ENCODE data around the gene PLEKHA5. TPM values are rescaled to one million over a fixed set of nuclear protein-coding genes. Genes with fewer than 3 reads are reported as not detected.
A peak's percentile ranks its signal among the peaks of the same experiment; 100 is the strongest.

The PLEKHA5 gene
- total RNA-seq, 1 donor from 2014 or later: 68.6 TPM

DNA sequence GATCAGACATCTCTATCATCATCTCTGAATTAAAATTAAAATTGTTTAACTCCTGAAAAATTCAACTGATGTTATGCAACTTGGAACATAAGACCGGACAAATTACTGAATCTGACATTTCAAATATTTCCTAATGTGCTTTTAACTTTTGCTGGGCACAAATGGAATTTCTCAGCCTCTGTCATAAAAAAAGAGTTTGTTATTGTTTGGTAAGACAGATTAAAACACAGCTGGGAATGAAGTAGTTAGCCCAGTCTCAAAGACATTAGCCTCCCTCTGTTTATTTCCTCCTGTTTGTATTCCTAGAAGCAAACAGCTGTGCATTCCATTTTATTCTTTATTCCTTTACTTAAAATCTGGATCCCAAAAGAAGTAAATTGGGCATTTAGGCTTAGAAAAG lies 29.4 kb downstream of the PLEKHA5 start:
- TF ChIP-seq, protein P1, sequence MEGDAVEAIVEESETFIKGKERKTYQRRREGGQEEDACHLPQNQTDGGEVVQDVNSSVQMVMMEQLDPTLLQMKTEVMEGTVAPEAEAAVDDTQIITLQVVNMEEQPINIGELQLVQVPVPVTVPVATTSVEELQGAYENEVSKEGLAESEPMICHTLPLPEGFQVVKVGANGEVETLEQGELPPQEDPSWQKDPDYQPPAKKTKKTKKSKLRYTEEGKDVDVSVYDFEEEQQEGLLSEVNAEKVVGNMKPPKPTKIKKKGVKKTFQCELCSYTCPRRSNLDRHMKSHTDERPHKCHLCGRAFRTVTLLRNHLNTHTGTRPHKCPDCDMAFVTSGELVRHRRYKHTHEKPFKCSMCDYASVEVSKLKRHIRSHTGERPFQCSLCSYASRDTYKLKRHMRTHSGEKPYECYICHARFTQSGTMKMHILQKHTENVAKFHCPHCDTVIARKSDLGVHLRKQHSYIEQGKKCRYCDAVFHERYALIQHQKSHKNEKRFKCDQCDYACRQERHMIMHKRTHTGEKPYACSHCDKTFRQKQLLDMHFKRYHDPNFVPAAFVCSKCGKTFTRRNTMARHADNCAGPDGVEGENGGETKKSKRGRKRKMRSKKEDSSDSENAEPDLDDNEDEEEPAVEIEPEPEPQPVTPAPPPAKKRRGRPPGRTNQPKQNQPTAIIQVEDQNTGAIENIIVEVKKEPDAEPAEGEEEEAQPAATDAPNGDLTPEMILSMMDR (conservative IDR thresholded peaks at IDR 0.05): no peak
- H3K27ac Mint-ChIP-seq: no peak overlapping the region
- H3K4me3 Mint-ChIP-seq: no peak overlapping the region
- peaks cover 7% of the 10 kb centered on the region for H3K9me3 Mint-ChIP-seq
- no peak for DNase-seq (ENCODE audit: extremely low spot score, unreplicated experiment)
- H3K27me3 Mint-ChIP-seq: no peaks in the 10 kb centered on the region
- H3K4me1 Mint-ChIP-seq (ENCODE audit: unreplicated experiment): peaks cover 12% of the 10 kb centered on the region
- peaks cover 38% of the 10 kb centered on the region for H3K36me3 Mint-ChIP-seq

DNA sequence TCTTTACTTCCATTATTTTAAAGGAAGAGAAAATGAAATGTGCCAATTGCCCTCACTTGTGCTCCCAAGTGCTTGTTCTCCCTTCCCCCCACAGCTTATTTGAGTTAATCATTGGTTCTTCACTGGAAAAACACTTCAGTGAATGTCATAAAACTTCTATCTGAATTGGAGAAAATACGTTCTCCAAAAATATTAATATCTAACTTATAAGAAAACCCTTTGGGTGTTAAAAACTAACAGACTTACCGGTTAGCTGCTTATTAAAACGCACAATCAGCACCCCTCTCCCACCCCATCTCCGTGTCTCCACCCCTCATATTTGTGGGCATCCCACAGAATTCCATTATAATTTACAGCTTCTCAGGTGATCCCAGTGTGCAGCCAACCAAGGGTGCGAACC lies 31.7 kb downstream of the PLEKHA5 start:
- Mint-ChIP-seq H3K36me3 (peaks cover 40% of the 10 kb centered on the region), H3K4me1 (ENCODE audit: unreplicated experiment) (peaks cover 2% of the 10 kb centered on the region), H3K9me3 (peaks cover 7% of the 10 kb centered on the region), H3K27ac (no peak overlapping the region), H3K4me3 (no peak overlapping the region), H3K27me3 (no peaks in the 10 kb centered on the region)
- no peak for DNase-seq (ENCODE audit: extremely low spot score, unreplicated experiment)
- TF ChIP-seq, protein P1 (conservative IDR thresholded peaks at IDR 0.05): no peak

DNA sequence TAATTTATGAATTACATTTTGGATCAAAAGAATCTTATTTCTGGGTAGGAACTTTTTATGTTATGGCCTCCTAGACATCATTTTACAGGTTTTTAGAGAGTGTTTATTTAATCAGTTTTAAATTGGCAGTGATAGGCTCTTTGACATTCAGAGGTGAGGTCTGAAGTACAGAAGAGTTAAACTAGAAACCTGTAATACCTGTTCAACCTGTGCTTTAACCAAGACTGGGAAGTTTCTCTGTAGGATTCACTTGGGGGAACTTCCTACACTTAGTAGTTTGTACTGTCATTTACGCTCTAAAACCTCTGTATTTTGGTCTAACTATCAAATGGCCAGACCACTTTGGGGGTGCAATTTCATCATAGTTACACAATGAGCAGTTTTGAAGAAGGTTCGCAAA lies 35.9 kb downstream of the PLEKHA5 start:
- Mint-ChIP-seq H3K27me3 (no peaks in the 10 kb centered on the region), H3K27ac (peak overlapping the region; percentile 87), H3K36me3 (peaks cover 49% of the 10 kb centered on the region), H3K4me1 (ENCODE audit: unreplicated experiment) (peaks cover 16% of the 10 kb centered on the region), H3K4me3 (peak overlapping the region; percentile 69), H3K9me3 (peaks cover 7% of the 10 kb centered on the region)
- TF ChIP-seq, protein P1 (conservative IDR thresholded peaks at IDR 0.05): no peak
- no peak for DNase-seq (ENCODE audit: extremely low spot score, unreplicated experiment)

DNA sequence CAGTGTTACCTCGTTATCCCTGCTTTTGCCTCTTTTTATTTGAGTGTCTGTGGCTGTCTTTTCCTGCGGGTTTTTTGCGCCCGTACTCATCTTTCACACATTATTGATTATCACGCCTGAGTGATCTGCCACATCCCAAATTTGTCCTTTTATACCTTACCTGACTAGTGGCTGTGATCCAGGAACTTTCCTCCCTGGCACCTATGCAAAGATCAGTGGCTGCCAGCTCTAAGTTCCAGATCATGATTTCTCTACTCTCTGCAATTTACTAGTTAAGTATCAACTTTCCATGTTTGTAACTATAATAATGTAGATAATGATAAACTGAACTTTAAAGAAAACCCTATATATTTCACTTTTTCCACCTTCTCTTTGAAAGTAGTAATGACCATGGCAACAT lies 36.9 kb downstream of the PLEKHA5 start:
- Mint-ChIP-seq H3K4me1 (ENCODE audit: unreplicated experiment) (peaks cover 16% of the 10 kb centered on the region), H3K9me3 (peaks cover 7% of the 10 kb centered on the region), H3K4me3 (peak overlapping the region; percentile 35), H3K27me3 (no peaks in the 10 kb centered on the region), H3K27ac (peak overlapping the region; percentile 87), H3K36me3 (peaks cover 49% of the 10 kb centered on the region)
- TF ChIP-seq, protein P1 (conservative IDR thresholded peaks at IDR 0.05): no peak
- DNase-seq (ENCODE audit: extremely low spot score, unreplicated experiment): no peak

DNA sequence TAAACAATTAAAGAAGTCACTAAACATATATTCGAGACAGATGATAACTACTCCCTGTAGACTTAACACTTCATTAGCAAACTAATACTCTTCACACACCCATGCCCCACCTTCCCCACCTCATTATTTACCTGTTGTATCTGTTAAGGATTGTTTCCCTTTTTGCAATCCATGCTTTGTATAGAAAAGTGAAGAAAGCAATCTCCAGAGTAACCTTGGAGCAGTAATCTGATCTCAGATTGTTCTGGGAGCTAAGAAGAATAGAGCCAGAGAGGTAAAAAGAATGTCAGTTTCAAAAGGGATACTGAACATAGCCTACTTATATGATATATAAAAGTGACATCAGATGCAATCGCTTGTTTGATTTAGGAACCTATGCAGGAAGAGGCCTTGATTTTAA lies 37.4 kb downstream of the PLEKHA5 start:
- Mint-ChIP-seq H3K27me3 (no peaks in the 10 kb centered on the region), H3K4me1 (ENCODE audit: unreplicated experiment) (peaks cover 16% of the 10 kb centered on the region), H3K27ac (no peak overlapping the region), H3K4me3 (peak overlapping the region; percentile 1), H3K9me3 (peaks cover 7% of the 10 kb centered on the region), H3K36me3 (peaks cover 47% of the 10 kb centered on the region)
- TF ChIP-seq, protein P1 (conservative IDR thresholded peaks at IDR 0.05): no peak
- no peak for DNase-seq (ENCODE audit: extremely low spot score, unreplicated experiment)

DNA sequence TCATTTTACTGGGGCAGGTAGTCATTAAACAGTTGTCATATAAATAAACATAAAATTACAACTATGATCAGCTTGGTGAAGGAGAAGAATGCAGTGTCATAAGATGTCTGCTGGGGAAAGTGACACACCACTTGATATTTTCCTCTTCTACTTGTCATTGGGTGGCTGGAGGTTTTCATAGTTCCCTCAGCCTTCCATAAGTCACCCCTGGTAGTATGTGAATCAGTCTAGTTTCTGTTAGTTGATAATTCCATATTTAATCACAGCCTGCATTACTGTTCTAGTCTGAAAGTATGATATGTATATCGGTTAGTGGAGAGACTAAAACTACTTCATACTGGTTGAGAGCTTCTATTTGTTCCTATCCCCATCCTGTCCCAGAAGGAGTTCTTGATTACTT lies 38.2 kb downstream of the PLEKHA5 start:
- Mint-ChIP-seq H3K27me3 (no peaks in the 10 kb centered on the region), H3K36me3 (peaks cover 55% of the 10 kb centered on the region), H3K27ac (peak overlapping the region; percentile 9), H3K4me3 (peak overlapping the region; percentile 5), H3K9me3 (peaks cover 7% of the 10 kb centered on the region), H3K4me1 (ENCODE audit: unreplicated experiment) (peaks cover 16% of the 10 kb centered on the region)
- no peak for DNase-seq (ENCODE audit: extremely low spot score, unreplicated experiment)
- TF ChIP-seq, protein P1 (conservative IDR thresholded peaks at IDR 0.05): no peak

Measured in type B pancreatic cell (in vitro differentiated cells).